ENCODE measurements around the gene LPP.

DNA sequence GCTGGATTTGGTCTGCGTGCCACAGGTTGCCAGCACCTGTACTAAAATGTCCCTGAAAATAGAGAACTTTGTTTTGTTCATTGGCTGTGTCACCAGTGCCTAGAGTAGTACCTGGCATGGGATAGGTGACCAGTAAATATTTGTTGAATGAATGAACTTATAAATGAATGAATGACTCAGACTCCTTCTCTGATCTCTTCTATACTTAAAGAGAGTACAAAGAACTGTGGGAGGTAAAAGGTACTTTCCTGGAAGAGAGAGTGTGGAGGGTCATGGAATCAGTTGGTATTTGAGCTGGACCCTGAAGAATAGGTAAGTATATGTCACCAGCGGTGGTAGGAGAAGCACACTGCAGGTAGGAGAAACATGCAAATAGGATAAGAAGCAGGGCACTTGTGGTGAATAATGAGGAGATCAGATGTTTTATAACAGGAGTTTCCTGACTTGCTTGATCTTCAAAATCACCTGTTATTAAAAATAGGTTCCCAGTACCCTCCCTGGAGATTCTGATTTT is 149.4 kb downstream of the LPP start:
- TF ChIP-seq CTCF (IDR thresholded peaks at IDR 0.05 in 2 of 3, conservative IDR thresholded peaks at IDR 0.05 in 1 of 3; ENCODE audit: insufficient read depth in 2 of 3, low read depth in 1 of 3, low read length in 3 of 3) (no peak), JUND (IDR thresholded peaks at IDR 0.05; ENCODE audit: borderline replicate concordance, low read depth, low read length) (no peak), JUND (tag; IDR thresholded peaks at IDR 0.05; ENCODE audit: borderline replicate concordance, low read depth, low read length) (no peak), GTF2A2 (tag; IDR thresholded peaks at IDR 0.05) (no peak), TCF15 (CRISPR knock-in tag; IDR thresholded peaks at IDR 0.05) (no peak), ZNF644 (tag; IDR thresholded peaks at IDR 0.05; ENCODE audit: low read depth) (no peak), REST (IDR thresholded peaks at IDR 0.05; ENCODE audit: borderline replicate concordance) (no peak), REST (CRISPR knock-in tag; IDR thresholded peaks at IDR 0.05; ENCODE audit: low read depth) (no peak), TGIF2 (CRISPR knock-in tag; IDR thresholded peaks at IDR 0.05) (no peak)
- TF ChIP-seq, protein P1, sequence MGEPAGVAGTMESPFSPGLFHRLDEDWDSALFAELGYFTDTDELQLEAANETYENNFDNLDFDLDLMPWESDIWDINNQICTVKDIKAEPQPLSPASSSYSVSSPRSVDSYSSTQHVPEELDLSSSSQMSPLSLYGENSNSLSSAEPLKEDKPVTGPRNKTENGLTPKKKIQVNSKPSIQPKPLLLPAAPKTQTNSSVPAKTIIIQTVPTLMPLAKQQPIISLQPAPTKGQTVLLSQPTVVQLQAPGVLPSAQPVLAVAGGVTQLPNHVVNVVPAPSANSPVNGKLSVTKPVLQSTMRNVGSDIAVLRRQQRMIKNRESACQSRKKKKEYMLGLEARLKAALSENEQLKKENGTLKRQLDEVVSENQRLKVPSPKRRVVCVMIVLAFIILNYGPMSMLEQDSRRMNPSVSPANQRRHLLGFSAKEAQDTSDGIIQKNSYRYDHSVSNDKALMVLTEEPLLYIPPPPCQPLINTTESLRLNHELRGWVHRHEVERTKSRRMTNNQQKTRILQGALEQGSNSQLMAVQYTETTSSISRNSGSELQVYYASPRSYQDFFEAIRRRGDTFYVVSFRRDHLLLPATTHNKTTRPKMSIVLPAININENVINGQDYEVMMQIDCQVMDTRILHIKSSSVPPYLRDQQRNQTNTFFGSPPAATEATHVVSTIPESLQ (CRISPR knock-in tag; IDR thresholded peaks at IDR 0.05) = no peak
- TF ChIP-seq, protein P2, sequence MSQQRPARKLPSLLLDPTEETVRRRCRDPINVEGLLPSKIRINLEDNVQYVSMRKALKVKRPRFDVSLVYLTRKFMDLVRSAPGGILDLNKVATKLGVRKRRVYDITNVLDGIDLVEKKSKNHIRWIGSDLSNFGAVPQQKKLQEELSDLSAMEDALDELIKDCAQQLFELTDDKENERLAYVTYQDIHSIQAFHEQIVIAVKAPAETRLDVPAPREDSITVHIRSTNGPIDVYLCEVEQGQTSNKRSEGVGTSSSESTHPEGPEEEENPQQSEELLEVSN (IDR thresholded peaks at IDR 0.05; ENCODE audit: borderline replicate concordance in 1 of 2, extremely low read depth in 1 of 2, insufficient read depth in 1 of 2, insufficient read length in 1 of 2, low read depth in 1 of 2, low read length in 1 of 2, poor library complexity in 1 of 2, severe bottlenecking in 1 of 2) = no peak

Data from K562 (cell line).